PC-3 (cell line): ENCODE measurements around the gene MED28. TPM values are rescaled to one million over a fixed set of nuclear protein-coding genes. Genes with fewer than 3 reads are reported as not detected.

Source experiments
- ATAC-seq: fragments of 200-7000 bp; cut with Tn5 transposase; 2 replicates; pipeline ENCODE4 v1.9.1; 2020; ENCODE audit warnings: mild to moderate bottlenecking, moderate library complexity
- BruUV-seq: library from RNA; stranded (reverse); fragments of 400-500 nt; replicated peaks from 2 replicates; lab custom pipeline; 2021; lab: Mats Ljungman, UMichigan
- CTCF ChIA-PET: fragments of 300-600 bp; sonication (Branson Sonifier 250); formaldehyde crosslinking; loops from one replicate; lab custom pipeline; 2022; ENCODE audit warnings: antibody characterized with exemption; lab: Charles Lee
- POLR2A ChIA-PET: fragments of 300-600 bp; sonication (Branson Sonifier 250); formaldehyde crosslinking; loops from one replicate; lab custom pipeline; 2022; ENCODE audit warnings: antibody characterized with exemption; ENCODE audit not compliant: unreplicated experiment; lab: Charles Lee
- DNase-seq: peaks from one replicate; pipeline ENCODE4 v3.0.0-alpha.2; 2015
- H2AFZ ChIP-seq: fragments of 300-600 bp; sonication (generic); 2 replicates; pipeline ENCODE4 v1.6.0; 2016; ENCODE audit warnings: antibody characterized with exemption, low read length
- H3F3A ChIP-seq: fragments of 300-600 bp; sonication (generic); one replicate; pipeline ENCODE4 v1.6.0; 2017; ENCODE audit warnings: antibody characterized with exemption, low read length, control low read depth, mild to moderate bottlenecking; ENCODE audit not compliant: unreplicated experiment
- H3K27ac ChIP-seq: fragments of 300-600 bp; sonication (generic); 2 replicates; pipeline ENCODE4 v1.5.1; 2016; ENCODE audit warnings: mild to moderate bottlenecking, low read length
- H3K27me3 ChIP-seq: fragments of 300-600 bp; sonication (generic); 2 replicates; pipeline ENCODE4 v1.6.1; 2016; ENCODE audit warnings: low read length, mixed read lengths
- H3K36me3 ChIP-seq: fragments of 300-600 bp; sonication (generic); 2 replicates; pipeline ENCODE4 v1.6.1; 2016; ENCODE audit warnings: low read depth, mixed run types, low read length, mixed read lengths
- H3K4me1 ChIP-seq: fragments of 300-600 bp; sonication (generic); 2 replicates; pipeline ENCODE4 v1.5.1; 2016; ENCODE audit warnings: low read length; ENCODE audit not compliant: insufficient read depth
- H3K4me2 ChIP-seq: fragments of 300-600 bp; sonication (generic); 2 replicates; pipeline ENCODE4 v1.6.0; 2016; ENCODE audit warnings: low read length
- H3K4me3 ChIP-seq: fragments of 300-600 bp; sonication (generic); 2 replicates; pipeline ENCODE4 v1.5.1; 2016; ENCODE audit warnings: mild to moderate bottlenecking, low read length, mixed read lengths
- H3K79me2 ChIP-seq: fragments of 300-600 bp; sonication (generic); 2 replicates; pipeline ENCODE4 v1.6.1; 2017; ENCODE audit warnings: low read length, mixed read lengths
- H3K9ac ChIP-seq: fragments of 300-600 bp; sonication (generic); 2 replicates; pipeline ENCODE4 v1.6.0; 2016; ENCODE audit warnings: mild to moderate bottlenecking, low read length
- H3K9me2 ChIP-seq: fragments of 300-600 bp; sonication (generic); replicated peaks from 2 replicates; pipeline ENCODE4 v1.6.1; 2016; ENCODE audit warnings: mixed run types, low read length, mixed read lengths
- H3K9me3 ChIP-seq: fragments of 300-600 bp; sonication (generic); 2 replicates; pipeline ENCODE4 v1.6.1; 2016; ENCODE audit warnings: low read length, mixed read lengths
- H4K20me1 ChIP-seq: fragments of 300-600 bp; sonication (generic); 2 replicates; pipeline ENCODE4 v1.6.1; 2016; ENCODE audit warnings: low read length, mixed read lengths
- CTCF ChIP-seq: fragments of 300-600 bp; sonication (generic); conservative IDR thresholded peaks from 2 replicates; pipeline ENCODE4 v1.5.1; 2017; ENCODE audit warnings: antibody characterized with exemption, low read depth, mild to moderate bottlenecking, low read length
- EZH2 ChIP-seq: fragments of 300-600 bp; sonication (generic); IDR thresholded peaks from one replicate; pipeline ENCODE4 v1.6.1; 2017; ENCODE audit warnings: antibody characterized with exemption, mild to moderate bottlenecking, low read length; ENCODE audit not compliant: unreplicated experiment
- EZH2phosphoT487 ChIP-seq: fragments of 300-600 bp; sonication (generic); IDR thresholded peaks from 2 replicates; pipeline ENCODE4 v1.6.1; 2018; ENCODE audit warnings: mild to moderate bottlenecking, antibody characterized with exemption, low read length, borderline replicate concordance
- intact Hi-C: fragments of 100-400 bp; cut with micrococcal nuclease; formaldehyde crosslinking; loops from 2 replicates; pipeline ENCODE4 v1.9.0; 2023
- total RNA-seq: library from RNA; depleted of rRNA; stranded (reverse); fragments of >200 nt; gene quantifications from 2 replicates; pipeline ENCODE4 v1.2.3, GENCODE V29; 2014

Gene MED28
- total RNA-seq, 1 experiment from 2014 or later: 4.4 TPM

DNA sequence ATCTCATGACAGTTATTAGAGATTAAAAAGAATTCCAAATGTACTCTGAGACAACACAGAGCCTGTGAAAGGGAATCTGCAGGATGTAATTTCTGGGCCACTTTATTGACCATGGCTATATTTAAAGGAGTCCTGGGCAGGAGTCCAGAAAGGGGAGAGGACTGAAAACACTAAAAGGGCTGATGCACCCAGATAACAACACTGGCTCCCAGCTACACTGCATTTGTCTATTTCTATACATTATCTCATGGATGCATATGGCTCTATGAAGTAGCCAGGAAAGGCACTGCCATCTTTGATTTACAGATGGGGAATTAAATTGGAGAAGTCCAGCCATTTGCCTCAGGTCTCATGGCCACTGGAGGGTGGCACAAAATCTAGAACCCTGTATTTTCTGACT, 56.0 kb downstream of the MED28 start:
- intact Hi-C loops: no loop called here
- TF ChIP-seq EZH2: no peak
- no peak for TF ChIP-seq EZH2phosphoT487
- TF ChIP-seq CTCF: no peak

DNA sequence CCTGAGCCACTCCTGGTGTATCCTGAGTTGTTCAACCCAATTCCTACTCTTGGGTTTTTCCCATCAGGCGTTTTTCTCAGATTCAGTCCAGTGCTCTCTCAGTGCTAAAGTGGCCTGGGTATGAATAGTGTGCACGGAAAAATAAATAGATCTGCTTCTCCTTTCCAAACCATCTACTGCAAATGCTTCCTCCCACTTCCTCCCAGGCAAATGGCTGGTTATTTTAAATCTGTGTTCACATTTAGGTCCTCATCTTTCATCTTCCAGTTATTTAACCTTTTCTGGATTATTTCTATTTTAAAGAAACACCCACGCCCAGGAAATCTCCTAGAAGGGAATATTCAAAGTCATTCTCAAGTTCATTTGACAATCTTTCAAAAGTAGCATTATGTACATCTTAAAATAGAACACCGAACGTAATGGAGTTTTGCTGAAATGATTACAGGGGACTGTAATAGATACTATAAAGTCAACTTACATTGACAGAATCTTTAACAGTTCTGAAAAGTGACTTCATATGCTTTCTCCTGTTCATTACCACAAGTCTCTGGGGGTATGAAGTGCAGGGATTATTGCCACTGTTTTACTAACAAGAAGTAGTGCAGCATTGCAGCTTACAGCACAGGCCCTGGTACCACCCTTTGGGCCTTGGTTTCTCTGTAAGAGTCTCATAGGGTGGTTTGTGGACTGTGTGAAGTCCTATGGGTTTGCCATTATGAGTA, 66.3 kb downstream of the MED28 start:
- TF ChIP-seq CTCF (no peak), EZH2phosphoT487 (no peak), EZH2 (no peak)
- no peaks in the 10 kb centered on the region for H3K27me3 ChIP-seq
- H3F3A ChIP-seq: no peaks in the 10 kb centered on the region
- H4K20me1 ChIP-seq: no peaks in the 10 kb centered on the region
- H3K9me3 ChIP-seq: no peaks in the 10 kb centered on the region
- DNase-seq (no peak), ATAC-seq (no peak)
- no peak overlapping the region for H3K4me2 ChIP-seq
- H2AFZ ChIP-seq: no peak overlapping the region
- intact Hi-C loops: no loop called here
- H3K9ac ChIP-seq: no peak overlapping the region
- no peaks in the 10 kb centered on the region for H3K36me3 ChIP-seq
- no TSS peak for BruUV-seq
- H3K79me2 ChIP-seq: no peaks in the 10 kb centered on the region
- ChIA-PET CTCF (no interaction called here), POLR2A (no interaction called here)
- H3K4me1 ChIP-seq: no peaks in the 10 kb centered on the region
- no peak overlapping the region for H3K27ac ChIP-seq
- no peaks in the 10 kb centered on the region for H3K9me2 ChIP-seq
- H3K4me3 ChIP-seq: no peak overlapping the region

More for the DNA sequence above, 56.0 kb downstream of the MED28 start:
- H3K27me3 ChIP-seq: no peaks in the 10 kb centered on the region
- no peaks in the 10 kb centered on the region for H3F3A ChIP-seq
- no peaks in the 10 kb centered on the region for H3K9me3 ChIP-seq
- POLR2A ChIA-PET: no interaction called here
- H3K79me2 ChIP-seq: no peaks in the 10 kb centered on the region
- DNase-seq (no peak), ATAC-seq (no peak)
- no peak overlapping the region for H3K4me2 ChIP-seq
- no TSS peak for BruUV-seq
- H2AFZ ChIP-seq: no peak overlapping the region
- H3K9me2 ChIP-seq: no peaks in the 10 kb centered on the region
- H3K36me3 ChIP-seq: no peaks in the 10 kb centered on the region
- CTCF ChIA-PET: no interaction called here
- H4K20me1 ChIP-seq: no peaks in the 10 kb centered on the region
- H3K4me3 ChIP-seq: no peak overlapping the region
- H3K4me1 ChIP-seq: no peaks in the 10 kb centered on the region
- no peak overlapping the region for H3K27ac ChIP-seq
- no peak overlapping the region for H3K9ac ChIP-seq
